ENCODE results near the gene MMP28.
A peak's percentile ranks its signal among the peaks of the same experiment; 100 is the strongest.

Gene MMP28

GRCh38 chr17:35801583-35802224, 6.3 kb upstream of the MMP28 start:
- DNase-seq (ENCODE audit: insufficient read length, low spot score) (no peak), FAIRE-seq (no peak)

GRCh38 chr17:35799942-35800341, 4.5 kb upstream of the MMP28 start:
- FAIRE-seq (no peak), DNase-seq (ENCODE audit: insufficient read length, low spot score) (peak; percentile 68)

DNA sequence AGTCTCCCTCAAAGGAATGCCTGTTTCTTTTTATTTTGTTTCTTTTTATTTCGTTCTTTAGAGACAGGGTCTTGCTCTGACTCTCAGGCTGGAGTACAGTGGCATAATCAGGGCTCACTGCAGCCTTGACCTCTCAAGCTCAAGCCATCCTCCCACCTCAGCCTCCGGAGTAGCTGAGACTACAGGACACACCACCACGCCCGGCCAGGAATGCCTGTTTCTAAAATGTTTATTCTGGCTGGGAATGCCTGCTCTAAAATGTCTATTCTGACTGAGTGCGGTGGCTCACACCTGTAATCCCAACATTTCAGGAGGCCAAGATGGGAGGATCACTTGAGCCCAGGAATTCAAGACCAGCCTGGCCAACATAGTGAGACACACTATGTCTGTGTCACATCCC, 2.5 kb upstream of the MMP28 start:
- no peak for FAIRE-seq

GRCh38 chr17:35797370-35797769, 1.9 kb upstream of the MMP28 start:
- FAIRE-seq (no peak), DNase-seq (ENCODE audit: insufficient read length, low spot score) (no peak)

More for the DNA sequence above, 2.5 kb upstream of the MMP28 start:
- no peak for DNase-seq (ENCODE audit: insufficient read length, low spot score)

DNA sequence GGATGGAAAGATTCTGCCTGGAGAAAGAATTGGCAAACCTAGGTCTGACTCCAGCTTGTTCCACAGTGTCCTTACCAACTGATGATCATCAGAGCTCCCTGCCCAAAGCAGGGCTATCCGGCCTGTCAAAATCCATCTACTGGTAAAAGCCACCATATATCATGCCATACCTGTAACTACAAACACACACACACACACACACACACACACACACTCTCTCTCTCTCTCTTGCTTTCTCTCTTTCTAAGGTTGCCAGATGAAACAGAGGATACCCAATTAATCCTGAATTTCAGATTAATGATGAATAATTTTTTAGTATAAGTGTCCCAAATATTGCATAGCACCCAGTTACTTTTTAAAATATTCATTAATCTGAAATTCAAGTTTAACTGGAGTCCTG, 1.5 kb upstream of the MMP28 start:
- FAIRE-seq (no peak), DNase-seq (ENCODE audit: insufficient read length, low spot score) (no peak)

DNA sequence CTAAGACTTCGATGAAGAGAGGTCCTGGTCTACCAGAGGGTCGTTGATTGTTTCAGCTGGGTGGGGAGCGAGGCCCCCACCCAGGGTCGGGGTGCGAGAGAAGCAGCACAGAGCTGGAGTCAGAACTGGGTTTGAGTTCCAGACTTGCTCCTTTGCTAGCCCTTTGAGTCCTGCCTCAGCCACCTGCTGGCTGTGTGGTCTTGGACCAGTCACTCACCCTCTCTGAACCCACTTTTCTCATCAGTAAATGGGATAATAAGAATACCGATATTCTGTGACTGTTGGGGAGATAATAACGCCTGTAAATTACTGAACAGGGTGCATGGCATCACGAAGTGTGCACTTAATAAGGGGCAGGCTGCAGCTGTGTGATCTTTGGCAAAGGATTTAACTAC, 427 bp upstream of the MMP28 start:
- no peak for DNase-seq (ENCODE audit: insufficient read length, low spot score)
- FAIRE-seq: no peak

DNA sequence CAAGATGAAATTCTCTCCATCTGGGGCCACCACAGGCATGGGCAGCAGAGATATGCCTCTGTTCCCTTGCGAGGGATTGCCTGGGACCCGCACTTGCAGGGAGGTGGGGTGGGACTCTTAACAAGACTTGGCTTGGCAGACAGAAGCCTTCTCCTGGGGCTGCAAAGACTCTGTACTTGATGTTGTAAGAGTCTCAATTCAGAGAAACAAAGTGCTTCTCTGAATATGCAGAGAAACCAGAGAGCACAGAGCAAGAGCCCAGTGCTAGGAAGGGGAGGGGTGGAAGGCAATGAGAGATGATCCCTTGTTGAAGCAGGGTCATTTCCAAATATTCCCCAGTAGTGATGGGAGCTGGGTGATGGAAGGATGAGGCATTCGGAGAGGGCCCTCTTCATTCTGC, 2.2 kb downstream of the MMP28 start:
- DNase-seq (ENCODE audit: insufficient read length, low spot score): no peak
- FAIRE-seq: no peak

GRCh38 chr17:35791681-35792350, 3.6 kb downstream of the MMP28 start:
- DNase-seq (ENCODE audit: insufficient read length, low spot score) (no peak), FAIRE-seq (no peak)

DNA sequence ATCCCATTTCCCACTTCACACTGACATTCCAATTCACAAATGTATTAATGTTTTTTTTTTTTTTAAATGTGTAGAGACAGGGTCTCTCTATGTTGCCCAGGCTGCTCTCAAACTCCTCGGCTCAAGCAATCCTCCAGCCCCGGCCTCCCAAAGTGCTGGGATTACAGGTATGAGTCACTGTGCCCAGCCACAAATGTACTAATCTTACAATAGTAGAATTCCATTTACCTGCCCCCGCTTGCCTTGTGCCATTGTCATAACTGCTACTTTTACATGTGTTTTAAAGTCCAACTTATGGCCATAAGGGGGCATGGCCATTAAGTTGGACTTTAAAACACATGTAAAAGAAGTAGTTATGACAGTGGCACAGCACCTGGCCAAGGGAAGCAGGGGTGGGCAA, 4.6 kb downstream of the MMP28 start:
- FAIRE-seq (no peak), DNase-seq (ENCODE audit: insufficient read length, low spot score) (no peak)

- DNase-seq (ENCODE audit: insufficient read length, low spot score) (no peak), FAIRE-seq (no peak)
These were observed 6.7 kb downstream of the MMP28 start for GRCh38 chr17:35788477-35789368.

DNA sequence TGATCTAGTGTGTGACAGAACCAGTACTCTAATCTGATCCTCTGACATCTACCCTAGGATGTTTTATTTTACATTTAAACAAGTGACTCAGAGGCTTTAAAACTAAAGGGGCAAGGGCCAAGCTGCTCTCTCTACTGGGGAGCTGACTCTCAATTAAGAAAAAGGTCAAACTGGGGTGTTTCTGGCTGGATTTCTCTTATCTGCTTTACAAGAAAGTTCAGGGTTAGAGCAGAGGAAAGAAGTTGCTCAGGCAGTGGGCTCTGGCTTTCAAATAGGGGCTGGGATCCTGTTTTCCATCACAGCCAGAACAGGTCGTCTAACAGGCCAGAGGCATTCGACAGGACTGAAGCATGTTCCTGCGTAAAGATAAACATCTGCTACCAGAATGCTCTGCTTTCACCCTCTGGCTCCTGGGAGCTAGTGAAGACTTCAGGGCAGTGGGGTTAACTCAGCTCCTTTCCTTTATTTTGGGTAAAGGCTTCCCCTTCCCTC, 8.5 kb downstream of the MMP28 start:
- no peak for DNase-seq (ENCODE audit: insufficient read length, low spot score)
- no peak for FAIRE-seq

DNA sequence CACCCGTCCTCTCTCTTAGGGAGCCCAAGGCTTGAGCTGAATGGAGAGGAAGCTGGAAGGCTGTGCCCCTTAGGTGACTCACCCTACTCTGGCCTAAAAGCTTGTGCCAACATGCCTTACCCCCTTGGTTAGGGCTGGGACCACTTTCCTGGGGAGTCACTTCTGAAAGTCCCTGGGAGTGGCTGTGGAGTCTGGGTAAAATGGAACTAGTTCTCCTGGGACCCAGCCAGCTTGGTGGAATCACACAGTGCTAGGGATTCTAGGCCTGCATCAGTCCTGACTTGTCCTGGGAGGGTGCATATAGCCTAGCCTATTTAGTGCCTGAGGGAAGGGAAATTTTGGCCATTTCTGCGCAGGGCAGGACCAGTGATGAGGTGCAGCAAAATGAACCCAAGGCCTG, 10.5 kb downstream of the MMP28 start:
- FAIRE-seq (no peak), DNase-seq (ENCODE audit: insufficient read length, low spot score) (no peak)

GRCh38 chr17:35780950-35781349, 14.5 kb downstream of the MMP28 start:
- FAIRE-seq: no peak

DNA sequence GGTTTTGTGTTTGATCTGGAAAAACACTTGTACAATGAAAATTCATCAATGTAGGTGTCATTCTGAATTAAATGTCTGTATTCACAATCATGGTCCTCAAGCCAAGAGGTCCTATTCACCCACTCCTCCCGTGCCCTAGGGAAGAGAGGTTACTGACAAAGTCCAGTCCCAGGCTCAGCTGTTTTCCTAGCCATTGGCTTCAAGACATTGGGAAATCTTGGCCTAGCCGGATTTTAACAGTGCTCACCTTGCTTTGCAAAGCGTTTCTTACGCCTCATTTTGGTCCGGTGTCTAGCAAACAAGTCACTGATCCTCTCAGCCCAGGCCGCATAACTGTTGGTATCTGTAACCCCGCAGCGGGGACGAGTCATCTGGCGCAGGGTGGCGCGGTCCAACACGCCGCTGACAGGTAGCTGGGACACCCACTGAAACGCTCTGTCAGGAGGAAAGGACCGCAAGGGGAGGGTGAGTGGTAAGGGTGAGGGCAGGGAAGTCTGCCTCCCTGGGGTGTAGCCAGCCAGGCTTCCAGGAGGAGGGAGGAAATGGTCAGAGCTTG, 16.7 kb downstream of the MMP28 start:
- no peak for DNase-seq (ENCODE audit: insufficient read length, low spot score)
- FAIRE-seq: no peak

More at GRCh38 chr17:35780950-35781349, 14.5 kb downstream of the MMP28 start:
- no peak for DNase-seq (ENCODE audit: insufficient read length, low spot score)

- DNase-seq (ENCODE audit: insufficient read length, low spot score): no peak
- no peak for FAIRE-seq
These were observed 19.9 kb downstream of the MMP28 start for GRCh38 chr17:35775583-35775982.

DNA sequence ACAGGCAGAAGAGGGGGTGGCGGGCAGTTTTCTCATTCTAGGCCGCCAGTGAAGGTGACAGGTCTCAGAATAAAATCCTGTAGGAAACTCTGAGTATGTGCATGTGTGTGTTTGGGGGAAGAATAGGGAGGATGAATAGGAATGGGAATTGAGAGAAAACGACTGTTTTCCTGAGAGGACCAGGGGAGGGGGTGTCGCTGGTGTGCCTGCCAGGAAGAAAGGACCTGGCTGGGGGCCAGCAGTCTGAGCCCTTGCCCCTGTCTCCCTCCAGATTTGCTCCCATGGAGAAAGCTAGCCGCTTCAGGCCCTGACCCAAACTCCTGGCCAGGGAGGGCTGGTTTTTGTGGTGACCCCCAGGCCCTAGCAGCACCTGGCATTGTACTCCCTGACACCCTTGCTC, 20.4 kb downstream of the MMP28 start:
- FAIRE-seq: no peak
- DNase-seq (ENCODE audit: insufficient read length, low spot score): no peak

- DNase-seq (ENCODE audit: insufficient read length, low spot score) (no peak), FAIRE-seq (no peak)
These were observed 20.9 kb downstream of the MMP28 start for GRCh38 chr17:35774499-35774898.

DNA sequence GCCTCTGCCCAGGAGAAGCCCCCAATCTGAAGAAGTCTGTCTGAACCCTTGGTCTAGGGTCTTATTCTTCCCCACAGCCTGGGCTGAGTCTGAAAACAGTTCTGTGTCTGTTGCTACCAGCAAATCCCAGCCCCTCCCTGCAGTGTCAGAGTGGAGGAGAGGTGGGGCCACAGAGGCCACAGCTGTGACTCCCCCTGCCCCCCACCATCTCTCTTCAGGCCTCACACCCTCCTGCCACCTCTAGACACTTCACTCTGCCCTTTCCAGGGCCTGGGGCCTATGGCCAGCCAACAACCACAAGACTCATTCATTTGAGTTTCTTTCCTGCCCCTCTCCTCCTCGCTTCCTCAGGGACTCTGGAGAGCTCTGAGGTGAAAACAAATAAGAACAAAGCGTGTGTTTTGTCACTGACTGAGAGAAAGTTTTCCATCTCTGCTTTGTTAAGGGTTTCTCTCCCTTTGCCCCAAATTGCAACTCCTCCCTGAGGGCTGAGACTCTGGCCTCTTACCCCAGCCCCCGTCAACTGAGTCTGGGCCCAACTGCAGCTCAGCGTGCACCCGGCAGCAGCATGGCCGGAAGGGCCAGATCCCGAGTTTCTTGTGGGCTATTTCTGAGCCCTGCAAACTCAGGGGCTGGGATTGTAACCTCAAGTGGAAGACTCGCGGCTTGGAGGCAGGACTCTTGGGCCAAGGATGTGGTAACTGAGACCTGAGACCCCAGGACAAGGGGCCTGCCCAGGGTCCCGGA, 21.6 kb downstream of the MMP28 start:
- FAIRE-seq: no peak

GRCh38 chr17:35773129-35773528, 22.3 kb downstream of the MMP28 start:
- DNase-seq (ENCODE audit: insufficient read length, low spot score) (no peak), FAIRE-seq (no peak)

More for the DNA sequence above, 21.6 kb downstream of the MMP28 start:
- DNase-seq (ENCODE audit: insufficient read length, low spot score): no peak

- no peak for FAIRE-seq
- no peak for DNase-seq (ENCODE audit: insufficient read length, low spot score)
These were observed 25.4 kb downstream of the MMP28 start for GRCh38 chr17:35769895-35770486.
